ENCODE data around the gene NUP93.

Gene NUP93

DNA sequence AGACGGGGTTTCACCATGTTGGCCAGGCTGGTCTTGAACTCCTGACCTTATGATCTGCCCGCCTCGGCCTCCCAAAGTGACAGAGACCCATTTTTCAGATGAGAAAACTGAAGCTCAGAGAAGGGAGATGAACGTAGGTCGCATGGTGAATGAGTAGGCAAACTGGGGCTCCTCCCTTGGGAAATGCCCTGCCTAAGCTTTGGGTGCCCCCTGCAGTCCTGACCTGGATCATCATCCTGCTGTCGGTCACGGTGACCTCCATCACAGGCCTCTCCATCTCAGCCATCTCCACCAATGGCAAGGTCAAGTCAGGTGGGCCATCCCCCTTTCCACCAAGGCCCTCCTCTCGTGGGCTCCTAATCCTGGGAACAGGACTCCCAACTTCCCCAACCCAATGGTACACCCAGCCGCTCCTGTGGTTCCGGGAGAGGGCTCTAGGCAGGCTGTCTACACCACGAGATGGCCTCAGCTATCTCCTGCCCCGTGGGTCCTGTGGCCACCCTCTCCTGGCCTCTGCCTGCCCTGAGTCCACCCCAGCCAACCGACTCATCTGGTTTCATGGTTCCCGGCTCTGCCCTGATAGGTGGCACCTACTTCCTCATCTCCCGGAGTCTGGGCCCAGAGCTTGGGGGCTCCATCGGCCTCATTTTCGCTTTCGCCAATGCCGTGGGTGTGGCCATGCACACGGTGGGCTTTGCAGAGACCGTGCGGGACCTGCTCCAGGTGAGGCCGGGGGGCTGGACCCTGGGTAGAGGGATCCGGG, 139.8 kb downstream of the NUP93 start:
- TF ChIP-seq, protein P1, sequence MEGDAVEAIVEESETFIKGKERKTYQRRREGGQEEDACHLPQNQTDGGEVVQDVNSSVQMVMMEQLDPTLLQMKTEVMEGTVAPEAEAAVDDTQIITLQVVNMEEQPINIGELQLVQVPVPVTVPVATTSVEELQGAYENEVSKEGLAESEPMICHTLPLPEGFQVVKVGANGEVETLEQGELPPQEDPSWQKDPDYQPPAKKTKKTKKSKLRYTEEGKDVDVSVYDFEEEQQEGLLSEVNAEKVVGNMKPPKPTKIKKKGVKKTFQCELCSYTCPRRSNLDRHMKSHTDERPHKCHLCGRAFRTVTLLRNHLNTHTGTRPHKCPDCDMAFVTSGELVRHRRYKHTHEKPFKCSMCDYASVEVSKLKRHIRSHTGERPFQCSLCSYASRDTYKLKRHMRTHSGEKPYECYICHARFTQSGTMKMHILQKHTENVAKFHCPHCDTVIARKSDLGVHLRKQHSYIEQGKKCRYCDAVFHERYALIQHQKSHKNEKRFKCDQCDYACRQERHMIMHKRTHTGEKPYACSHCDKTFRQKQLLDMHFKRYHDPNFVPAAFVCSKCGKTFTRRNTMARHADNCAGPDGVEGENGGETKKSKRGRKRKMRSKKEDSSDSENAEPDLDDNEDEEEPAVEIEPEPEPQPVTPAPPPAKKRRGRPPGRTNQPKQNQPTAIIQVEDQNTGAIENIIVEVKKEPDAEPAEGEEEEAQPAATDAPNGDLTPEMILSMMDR (IDR thresholded peaks at IDR 0.05) = no peak
- Histone ChIP-seq H3K27me3 (no peaks in the 10 kb centered on the region), H3K4me3 (no peak overlapping the region), H3K27ac (no peak overlapping the region), H3K36me3 (no peaks in the 10 kb centered on the region), H3K4me1 (peaks cover 0 to 4% (median 0%) of the 10 kb centered on the region in 4 donors), H3K9me3 (no peaks in the 10 kb centered on the region)
- DNase-seq = no peak
- intact Hi-C loops (cut with DNase I; ENCODE audit: low total_unique reads) = loop anchor here (5.0 kb wide), 2 partner anchors 68 to 178 kb away; no protein-coding TSS in a partner anchor

DNA sequence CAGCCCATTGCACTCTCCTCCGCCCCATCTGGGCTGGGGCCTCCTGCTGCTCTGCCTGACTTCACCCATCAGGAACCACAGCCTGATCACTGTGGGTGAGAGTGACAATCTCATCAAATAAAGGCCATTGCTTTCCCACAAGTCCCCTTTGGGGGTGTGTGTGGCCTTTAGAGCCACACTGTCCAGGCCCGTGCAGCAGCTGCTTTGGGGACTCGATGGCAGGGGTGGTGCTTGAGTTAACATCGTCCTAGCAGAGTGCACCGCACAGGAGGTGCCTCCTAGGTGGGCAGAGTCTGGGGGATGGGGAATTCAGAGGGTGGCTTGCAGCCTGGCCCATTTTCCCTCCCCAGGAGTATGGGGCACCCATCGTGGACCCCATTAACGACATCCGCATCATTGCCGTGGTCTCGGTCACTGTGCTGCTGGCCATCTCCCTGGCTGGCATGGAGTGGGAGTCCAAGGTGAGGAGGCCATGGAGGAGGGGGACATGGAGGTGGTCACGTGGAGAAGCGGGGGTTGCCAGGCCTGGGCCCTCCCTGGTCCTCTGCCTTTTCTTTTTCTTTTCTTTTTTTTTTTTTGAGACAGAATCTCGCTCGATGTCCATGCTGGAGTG, 140.5 kb downstream of the NUP93 start:
- no peaks in the 10 kb centered on the region for H3K9me3 ChIP-seq
- DNase-seq = no peak
- TF ChIP-seq, protein P1 (IDR thresholded peaks at IDR 0.05) = no peak
- no peak overlapping the region for H3K4me3 ChIP-seq
- no peak overlapping the region for H3K27ac ChIP-seq
- no peaks in the 10 kb centered on the region for H3K36me3 ChIP-seq
- no peaks in the 10 kb centered on the region for H3K27me3 ChIP-seq
- intact Hi-C loops (cut with DNase I; ENCODE audit: low total_unique reads) = no loop called here
- peaks cover 0 to 4% (median 0%) of the 10 kb centered on the region in 4 donors for H3K4me1 ChIP-seq

DNA sequence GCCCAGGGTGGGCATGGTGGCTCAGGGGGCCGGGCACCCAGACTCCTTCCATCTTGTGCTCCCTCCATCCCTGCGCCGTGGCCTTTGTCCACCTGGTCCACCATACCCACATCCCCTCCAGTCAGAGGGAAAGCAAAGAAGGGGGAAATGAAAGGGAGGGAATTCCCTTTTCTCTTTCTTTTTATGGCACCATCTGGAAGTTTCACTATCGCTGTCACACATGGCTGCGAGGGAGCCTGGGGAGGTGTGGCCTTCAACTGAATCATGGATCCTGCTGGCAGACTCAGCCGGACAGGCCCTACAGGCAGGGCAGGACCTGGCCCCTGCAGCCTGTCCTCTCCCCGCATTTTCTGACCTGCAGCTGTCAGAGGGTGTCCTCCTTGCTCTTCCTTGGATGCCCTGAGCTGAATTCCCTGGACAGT, 141.3 kb downstream of the NUP93 start:
- DNase-seq = no peak
- H3K9me3 ChIP-seq = no peaks in the 10 kb centered on the region
- no peaks in the 10 kb centered on the region for H3K27me3 ChIP-seq
- TF ChIP-seq, protein P1 (IDR thresholded peaks at IDR 0.05) = no peak
- no peak overlapping the region for H3K27ac ChIP-seq
- H3K4me1 ChIP-seq = peaks cover 0 to 4% (median 0%) of the 10 kb centered on the region in 4 donors
- intact Hi-C loops (cut with DNase I; ENCODE audit: low total_unique reads) = no loop called here
- H3K4me3 ChIP-seq = no peak overlapping the region
- no peaks in the 10 kb centered on the region for H3K36me3 ChIP-seq

- Histone ChIP-seq H3K4me3 (no peak overlapping the region), H3K36me3 (no peaks in the 10 kb centered on the region), H3K9me3 (no peaks in the 10 kb centered on the region), H3K27ac (no peak overlapping the region), H3K4me1 (no peaks in the 10 kb centered on the region), H3K27me3 (no peaks in the 10 kb centered on the region)
- no peak for DNase-seq
- intact Hi-C loops (cut with DNase I; ENCODE audit: low total_unique reads) = no loop called here
- TF ChIP-seq, protein P1 (IDR thresholded peaks at IDR 0.05) = no peak
Observed at GRCh38 chr16:56872863-56873391, 143.0 kb downstream of the NUP93 start.

DNA sequence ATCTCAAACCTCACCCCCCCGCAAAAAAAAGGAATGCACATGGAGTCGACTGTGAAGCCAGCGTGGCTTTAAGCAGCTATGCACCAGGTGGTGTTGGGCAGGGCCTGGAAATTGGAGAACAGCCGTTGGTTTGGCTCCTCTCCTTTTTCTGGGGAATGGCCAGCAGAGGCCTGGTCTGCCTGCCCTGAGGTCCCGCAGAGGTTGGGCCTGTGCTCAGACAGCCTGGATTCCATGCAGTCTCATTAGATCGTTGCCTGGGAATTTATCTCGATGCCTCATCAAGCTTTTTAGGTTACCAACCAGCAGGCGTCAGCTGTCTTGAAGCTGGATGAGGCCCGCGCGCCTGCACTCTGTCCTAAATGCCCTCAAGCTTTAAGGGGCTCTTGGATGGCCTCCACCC, 144.9 kb downstream of the NUP93 start:
- Histone ChIP-seq H3K9me3 (no peaks in the 10 kb centered on the region), H3K4me1 (no peaks in the 10 kb centered on the region), H3K27me3 (no peaks in the 10 kb centered on the region), H3K4me3 (no peak overlapping the region), H3K36me3 (no peaks in the 10 kb centered on the region), H3K27ac (no peak overlapping the region)
- DNase-seq = no peak
- TF ChIP-seq, protein P1 (IDR thresholded peaks at IDR 0.05) = no peak
- intact Hi-C loops (cut with DNase I; ENCODE audit: low total_unique reads) = no loop called here

Measured in tibial artery (tissue), 4 donors.